ENCODE results near the gene HTR1B.

The HTR1B gene

DNA sequence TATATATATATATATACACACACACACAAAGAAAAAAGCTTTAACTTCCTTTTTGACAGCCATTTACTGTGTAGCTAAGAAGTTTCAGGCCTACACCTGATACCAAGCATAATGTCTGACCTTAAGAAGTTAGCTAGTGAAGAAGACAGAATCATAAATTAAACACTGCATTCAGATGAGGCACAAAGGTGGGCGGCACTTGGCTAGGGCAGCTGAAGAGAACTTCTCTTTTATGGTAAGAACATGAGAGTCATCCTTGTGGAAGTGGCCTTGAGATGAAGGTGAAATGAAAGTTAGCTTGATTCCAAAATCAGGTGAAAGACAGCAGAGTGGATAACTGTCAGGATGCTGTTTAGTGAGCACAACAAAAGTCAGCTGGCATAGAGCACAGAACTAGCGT is 46.5 kb downstream of the HTR1B start:
- no peak for DNase-seq (ENCODE audit: low read depth, low spot score)
- CTCF ChIA-PET: interaction anchor here (1.8 kb wide), 1 partner anchor 16 kb away, joined by 5 read pairs; no protein-coding TSS in a partner anchor
- POLR2A ChIA-PET: no interaction called here
- H3K4me3 ChIP-seq (ENCODE audit: low read depth, low read length): no peak overlapping the region
- TF ChIP-seq, protein P1, sequence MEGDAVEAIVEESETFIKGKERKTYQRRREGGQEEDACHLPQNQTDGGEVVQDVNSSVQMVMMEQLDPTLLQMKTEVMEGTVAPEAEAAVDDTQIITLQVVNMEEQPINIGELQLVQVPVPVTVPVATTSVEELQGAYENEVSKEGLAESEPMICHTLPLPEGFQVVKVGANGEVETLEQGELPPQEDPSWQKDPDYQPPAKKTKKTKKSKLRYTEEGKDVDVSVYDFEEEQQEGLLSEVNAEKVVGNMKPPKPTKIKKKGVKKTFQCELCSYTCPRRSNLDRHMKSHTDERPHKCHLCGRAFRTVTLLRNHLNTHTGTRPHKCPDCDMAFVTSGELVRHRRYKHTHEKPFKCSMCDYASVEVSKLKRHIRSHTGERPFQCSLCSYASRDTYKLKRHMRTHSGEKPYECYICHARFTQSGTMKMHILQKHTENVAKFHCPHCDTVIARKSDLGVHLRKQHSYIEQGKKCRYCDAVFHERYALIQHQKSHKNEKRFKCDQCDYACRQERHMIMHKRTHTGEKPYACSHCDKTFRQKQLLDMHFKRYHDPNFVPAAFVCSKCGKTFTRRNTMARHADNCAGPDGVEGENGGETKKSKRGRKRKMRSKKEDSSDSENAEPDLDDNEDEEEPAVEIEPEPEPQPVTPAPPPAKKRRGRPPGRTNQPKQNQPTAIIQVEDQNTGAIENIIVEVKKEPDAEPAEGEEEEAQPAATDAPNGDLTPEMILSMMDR (IDR thresholded peaks at IDR 0.05; ENCODE audit: insufficient read depth, low read length, missing control alignments): no peak

DNA sequence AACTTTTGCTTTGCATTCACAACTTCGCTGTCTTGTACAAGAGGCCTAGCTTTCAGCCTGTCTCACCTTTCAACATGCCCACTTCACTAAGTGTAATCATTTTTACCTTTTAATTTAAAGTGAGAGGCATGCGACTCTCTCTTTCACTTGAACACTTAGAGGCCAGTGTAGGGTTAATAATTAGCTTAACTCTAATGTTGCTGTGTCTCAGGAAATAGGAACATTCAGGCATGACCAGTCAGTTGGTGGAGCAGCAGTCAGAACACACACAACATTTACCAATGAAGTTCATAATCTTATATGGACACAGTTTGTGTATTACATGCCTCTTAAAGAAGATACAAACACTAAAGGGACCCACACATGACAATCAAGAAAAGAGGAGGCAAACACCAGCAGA is 47.6 kb downstream of the HTR1B start:
- no peak overlapping the region for H3K4me3 ChIP-seq (ENCODE audit: low read depth, low read length)
- ChIA-PET CTCF (interaction anchor here (1.8 kb wide), 1 partner anchor 15 kb away, joined by 5 read pairs; no protein-coding TSS in a partner anchor), POLR2A (no interaction called here)
- no peak for DNase-seq (ENCODE audit: low read depth, low spot score)
- TF ChIP-seq, protein P1 (IDR thresholded peaks at IDR 0.05; ENCODE audit: insufficient read depth, low read length, missing control alignments): no peak

Data from AG04449 (cell line).